ENCODE data around the gene CDC25B. TPM values are rescaled to one million over a fixed set of nuclear protein-coding genes. Genes with fewer than 3 reads are reported as not detected.
"Not testable (repeated sequence)": the region's sequence is repeated elsewhere in the genome, so short reads cannot be mapped to it uniquely, and the experiment has no call there.

CDC25B gene
- total RNA-seq, 1 experiment from 2014 or later, result 66.7 TPM

DNA sequence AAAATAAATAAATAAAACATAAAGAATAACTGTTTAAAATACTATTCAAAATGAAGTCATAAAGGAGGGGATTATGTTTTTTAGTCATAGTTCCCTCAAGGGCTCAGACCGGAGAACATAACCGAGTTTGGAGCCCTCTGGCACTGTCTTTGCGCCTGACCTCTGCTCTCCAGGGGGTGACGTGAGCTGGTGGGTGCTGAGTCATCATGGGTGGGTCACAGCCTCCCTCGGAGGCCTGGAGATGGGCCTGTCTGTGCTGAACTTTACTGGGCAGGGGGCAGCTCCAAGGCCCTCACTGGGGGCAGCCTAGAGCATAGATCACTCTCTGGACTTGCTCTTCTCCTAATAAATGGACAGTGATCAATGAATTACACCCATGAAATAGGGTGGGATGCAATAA, 47.4 kb downstream of the CDC25B start:
- Histone ChIP-seq H3K27me3 (replicated peaks; ENCODE audit: control insufficient read depth, insufficient read depth, low read length) (no peaks in the 10 kb centered on the region), H3K36me3 (ENCODE audit: control insufficient read depth, insufficient read depth, low read length) (no peaks in the 10 kb centered on the region), H3K4me1 (peaks cover 12% of the 10 kb centered on the region), H3K9me3 (no peaks in the 10 kb centered on the region), H3K4me3 (ENCODE audit: low read depth, low read length) (no peak overlapping the region)
- Mint-ChIP-seq H3K36me3 (ENCODE audit: insufficient read depth, unreplicated experiment) (peaks cover 18% of the 10 kb centered on the region), H3K4me3 (ENCODE audit: unreplicated experiment) (no peak overlapping the region), H3K4me1 (ENCODE audit: low read depth, unreplicated experiment) (peaks cover 2% of the 10 kb centered on the region), H3K27ac (ENCODE audit: unreplicated experiment) (no peak overlapping the region), H3K27me3 (ENCODE audit: insufficient read depth, unreplicated experiment) (no peaks in the 10 kb centered on the region), H3K9me3 (ENCODE audit: unreplicated experiment) (no peaks in the 10 kb centered on the region)
- DNase-seq, result no peak
- ChIA-PET POLR2A (no interaction called here), CTCF (no interaction called here)
- TF ChIP-seq, protein P1, sequence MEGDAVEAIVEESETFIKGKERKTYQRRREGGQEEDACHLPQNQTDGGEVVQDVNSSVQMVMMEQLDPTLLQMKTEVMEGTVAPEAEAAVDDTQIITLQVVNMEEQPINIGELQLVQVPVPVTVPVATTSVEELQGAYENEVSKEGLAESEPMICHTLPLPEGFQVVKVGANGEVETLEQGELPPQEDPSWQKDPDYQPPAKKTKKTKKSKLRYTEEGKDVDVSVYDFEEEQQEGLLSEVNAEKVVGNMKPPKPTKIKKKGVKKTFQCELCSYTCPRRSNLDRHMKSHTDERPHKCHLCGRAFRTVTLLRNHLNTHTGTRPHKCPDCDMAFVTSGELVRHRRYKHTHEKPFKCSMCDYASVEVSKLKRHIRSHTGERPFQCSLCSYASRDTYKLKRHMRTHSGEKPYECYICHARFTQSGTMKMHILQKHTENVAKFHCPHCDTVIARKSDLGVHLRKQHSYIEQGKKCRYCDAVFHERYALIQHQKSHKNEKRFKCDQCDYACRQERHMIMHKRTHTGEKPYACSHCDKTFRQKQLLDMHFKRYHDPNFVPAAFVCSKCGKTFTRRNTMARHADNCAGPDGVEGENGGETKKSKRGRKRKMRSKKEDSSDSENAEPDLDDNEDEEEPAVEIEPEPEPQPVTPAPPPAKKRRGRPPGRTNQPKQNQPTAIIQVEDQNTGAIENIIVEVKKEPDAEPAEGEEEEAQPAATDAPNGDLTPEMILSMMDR (IDR thresholded peaks at IDR 0.05; ENCODE audit: insufficient read depth in 1 of 2, low read depth in 1 of 2, low read length in 1 of 2, severe bottlenecking in 1 of 2, unreplicated experiment in 1 of 2), result no peak
- BruUV-seq (replicated peaks), result no TSS peak
- intact Hi-C loops (cut with micrococcal nuclease; ENCODE audit: unreplicated experiment), result no loop called here

DNA sequence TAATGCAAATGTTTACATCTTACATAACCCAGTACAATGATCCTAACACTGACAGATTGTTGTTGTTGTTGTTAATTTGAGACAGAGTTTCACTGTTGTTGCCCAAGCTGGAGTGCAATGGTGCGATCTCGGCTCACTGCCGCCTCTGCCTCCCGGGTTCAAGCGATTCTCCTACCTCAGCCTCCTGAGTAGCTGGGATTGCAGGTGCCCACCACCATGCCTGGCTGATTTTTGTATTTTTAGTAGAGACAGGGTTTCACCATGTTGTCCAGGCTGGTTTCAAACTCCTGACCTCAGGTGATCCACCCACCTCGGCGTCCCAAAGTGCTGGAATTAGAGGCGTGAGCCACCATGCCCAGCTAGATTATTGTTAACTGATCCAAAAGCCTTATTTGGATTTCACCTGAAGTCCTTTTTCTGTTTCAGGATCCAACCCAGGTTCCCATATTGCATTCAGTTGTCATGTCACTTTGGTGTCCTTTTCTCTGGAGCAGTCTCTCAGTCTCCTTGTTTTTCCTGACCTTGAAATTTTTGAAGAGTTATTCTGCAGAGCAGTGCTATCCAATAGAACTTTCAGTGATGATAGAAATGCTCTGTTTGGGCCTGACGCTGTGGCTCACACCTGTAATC, 48.0 kb downstream of the CDC25B start:
- H3K9me3 ChIP-seq; H3K27ac Mint-ChIP-seq (ENCODE audit: unreplicated experiment); POLR2A ChIA-PET; H3K4me1 Mint-ChIP-seq (ENCODE audit: low read depth, unreplicated experiment); H3K27me3 ChIP-seq (replicated peaks; ENCODE audit: control insufficient read depth, insufficient read depth, low read length); DNase-seq; CTCF ChIA-PET; intact Hi-C loops (cut with micrococcal nuclease; ENCODE audit: unreplicated experiment); H3K4me3 Mint-ChIP-seq (ENCODE audit: unreplicated experiment); H3K9me3 Mint-ChIP-seq (ENCODE audit: unreplicated experiment); H3K36me3 ChIP-seq (ENCODE audit: control insufficient read depth, insufficient read depth, low read length); H3K4me3 ChIP-seq (ENCODE audit: low read depth, low read length); BruUV-seq (replicated peaks); H3K27me3 Mint-ChIP-seq (ENCODE audit: insufficient read depth, unreplicated experiment): not testable (repeated sequence)
- H3K4me1 ChIP-seq, result peaks cover 12% of the 10 kb centered on the region
- peaks cover 22% of the 10 kb centered on the region for H3K36me3 Mint-ChIP-seq (ENCODE audit: insufficient read depth, unreplicated experiment)

DNA sequence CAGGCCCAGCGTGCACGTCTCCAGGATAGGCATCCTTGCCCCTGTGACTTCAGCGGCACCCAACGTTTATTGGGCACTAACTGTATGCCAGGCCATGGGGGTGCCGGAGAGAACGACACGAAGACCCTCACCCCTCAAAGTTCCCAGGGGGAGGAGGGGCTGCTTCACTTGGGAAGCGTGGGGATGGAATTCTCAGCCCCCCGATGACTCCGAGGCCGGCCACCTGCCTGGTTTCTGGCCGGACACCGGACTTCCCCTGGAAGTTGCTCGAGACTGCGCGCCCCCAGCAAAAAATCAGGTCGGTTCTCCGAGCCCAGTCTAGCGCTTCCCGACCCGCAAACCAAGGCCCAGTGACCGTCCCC, 50.2 kb downstream of the CDC25B start:
- H3K9me3 ChIP-seq, result no peaks in the 10 kb centered on the region
- ChIA-PET POLR2A (no interaction called here), CTCF (no interaction called here)
- no peaks in the 10 kb centered on the region for H3K9me3 Mint-ChIP-seq (ENCODE audit: unreplicated experiment)
- BruUV-seq (replicated peaks), result no TSS peak
- peaks cover 10% of the 10 kb centered on the region for H3K4me1 Mint-ChIP-seq (ENCODE audit: low read depth, unreplicated experiment)
- no peak for DNase-seq
- TF ChIP-seq, protein P1 (IDR thresholded peaks at IDR 0.05; ENCODE audit: insufficient read depth in 1 of 2, low read depth in 1 of 2, low read length in 1 of 2, severe bottlenecking in 1 of 2, unreplicated experiment in 1 of 2), result no peak
- no peaks in the 10 kb centered on the region for H3K36me3 ChIP-seq (ENCODE audit: control insufficient read depth, insufficient read depth, low read length)
- peak overlapping the region; percentile 94 for H3K27ac Mint-ChIP-seq (ENCODE audit: unreplicated experiment)
- H3K4me1 ChIP-seq, result peaks cover 12% of the 10 kb centered on the region
- peaks cover 29% of the 10 kb centered on the region for H3K36me3 Mint-ChIP-seq (ENCODE audit: insufficient read depth, unreplicated experiment)
- no peaks in the 10 kb centered on the region for H3K27me3 Mint-ChIP-seq (ENCODE audit: insufficient read depth, unreplicated experiment)
- H3K27me3 ChIP-seq (replicated peaks; ENCODE audit: control insufficient read depth, insufficient read depth, low read length), result no peaks in the 10 kb centered on the region
- H3K4me3 ChIP-seq (ENCODE audit: low read depth, low read length), result peak overlapping the region; percentile 57
- intact Hi-C loops (cut with micrococcal nuclease; ENCODE audit: unreplicated experiment), result loop anchor here (1.0 to 2.0 kb wide), 2 partner anchors 8 to 26 kb away; partner anchors contain the start of gene AP5S1
- peak overlapping the region; percentile 92 for H3K4me3 Mint-ChIP-seq (ENCODE audit: unreplicated experiment)

Measured in Caco-2 (cell line).